NCI-H1694 (cell line): ENCODE measurements around the gene MPDU1.

Source experiments
- DNase-seq: peaks from one replicate; lab custom pipeline; 2025; lab: John Stamatoyannopoulos, UW

MPDU1 gene

DNA sequence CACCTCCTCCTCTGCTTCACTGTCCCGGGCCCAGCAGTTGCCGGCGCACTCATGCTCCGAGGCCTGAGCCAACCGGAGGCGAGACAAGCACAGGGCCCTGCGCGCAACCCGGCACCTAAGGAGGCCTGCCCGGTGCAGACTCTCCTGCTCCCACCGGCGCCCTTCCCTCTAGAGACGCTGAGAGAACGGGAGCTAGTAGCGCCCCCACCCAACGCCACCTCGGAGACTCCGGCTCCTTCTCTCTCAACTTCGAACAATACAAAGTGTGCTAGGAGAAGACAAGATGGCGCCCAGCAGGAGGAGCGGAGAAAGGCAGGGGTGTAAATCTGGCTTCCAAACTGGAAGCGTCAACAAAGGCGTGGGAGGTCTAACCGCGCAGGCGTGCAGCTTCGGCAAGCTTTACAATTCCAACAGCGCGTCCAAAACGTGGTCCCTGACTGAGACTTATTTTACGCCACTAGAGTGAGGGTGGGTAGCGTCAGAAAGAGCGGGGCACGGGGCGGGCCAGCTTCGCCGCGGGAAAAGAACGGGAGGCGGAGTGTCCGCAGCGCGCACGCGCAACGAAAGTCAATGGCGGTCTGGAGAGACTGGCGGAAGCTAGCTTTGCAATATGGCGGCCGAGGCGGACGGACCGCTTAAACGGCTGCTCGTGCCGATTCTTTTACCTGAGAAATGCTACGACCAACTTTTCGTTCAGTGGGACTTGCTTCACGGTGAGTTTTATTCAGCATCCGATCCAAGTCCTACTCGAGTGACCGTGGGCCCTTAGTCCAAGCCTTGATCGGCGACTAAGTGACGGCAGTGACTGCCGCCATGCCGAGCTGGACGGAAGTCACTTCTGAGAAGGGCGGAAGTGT is at the start of gene MPDU1:
TSS of gene MPDU1 (plus strand) at position 600 of the 857 bp plus-strand sequence. CDS start at position 611, 11 bp downstream.
- DNase-seq: peak; percentile 93

DNA sequence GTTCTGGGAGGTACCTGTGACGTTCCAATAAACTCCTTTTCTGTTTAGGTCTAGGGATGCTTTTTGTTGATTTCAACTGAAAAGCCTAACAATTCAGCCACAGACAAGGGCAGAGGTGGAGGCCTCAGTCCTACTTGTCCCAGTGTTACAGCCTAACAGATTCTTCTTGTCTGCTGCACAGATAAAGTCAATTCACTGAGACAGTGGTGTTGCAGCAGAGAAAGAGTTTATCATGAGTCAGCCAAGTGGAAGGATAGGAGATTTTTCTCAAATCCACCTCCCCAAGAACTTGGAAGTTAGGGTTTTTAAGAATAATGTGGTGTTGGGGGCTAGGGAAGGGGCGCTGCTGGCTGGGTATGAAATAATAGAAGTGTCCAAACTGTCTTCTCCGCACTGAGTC is 45.6 kb upstream of the MPDU1 start:
- DNase-seq: no peak

DNA sequence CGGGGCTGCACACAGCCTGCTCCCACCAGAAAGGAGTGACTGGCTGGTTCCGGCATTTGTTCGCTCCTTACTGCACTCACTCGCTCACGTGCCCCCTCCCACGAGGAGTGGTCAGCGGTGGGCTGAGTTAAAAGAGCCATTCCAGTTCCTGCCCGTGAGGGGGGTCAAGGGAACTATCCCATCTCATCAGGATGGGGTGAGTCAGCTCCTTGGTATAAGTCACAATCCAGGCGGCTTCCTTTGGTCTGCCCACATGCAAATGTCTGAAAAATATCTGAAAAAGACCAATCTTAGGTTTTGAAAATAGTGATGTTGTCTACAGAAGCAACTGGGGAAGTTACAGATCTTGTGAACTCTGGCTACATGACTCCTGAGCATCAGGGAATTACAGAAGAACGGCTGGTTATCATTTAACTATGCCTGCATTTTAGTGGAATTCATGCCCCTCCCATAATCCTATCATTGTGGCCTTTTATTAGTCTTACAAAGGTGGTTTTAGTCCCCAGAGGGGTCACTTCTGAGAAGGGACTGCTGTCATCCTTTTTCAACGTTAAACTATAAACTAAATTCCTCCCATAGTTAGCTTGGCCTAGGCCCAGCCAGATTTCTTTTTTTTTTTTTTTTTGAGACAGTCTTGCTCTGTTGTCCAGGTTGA is 44.6 kb upstream of the MPDU1 start:
- no peak for DNase-seq

DNA sequence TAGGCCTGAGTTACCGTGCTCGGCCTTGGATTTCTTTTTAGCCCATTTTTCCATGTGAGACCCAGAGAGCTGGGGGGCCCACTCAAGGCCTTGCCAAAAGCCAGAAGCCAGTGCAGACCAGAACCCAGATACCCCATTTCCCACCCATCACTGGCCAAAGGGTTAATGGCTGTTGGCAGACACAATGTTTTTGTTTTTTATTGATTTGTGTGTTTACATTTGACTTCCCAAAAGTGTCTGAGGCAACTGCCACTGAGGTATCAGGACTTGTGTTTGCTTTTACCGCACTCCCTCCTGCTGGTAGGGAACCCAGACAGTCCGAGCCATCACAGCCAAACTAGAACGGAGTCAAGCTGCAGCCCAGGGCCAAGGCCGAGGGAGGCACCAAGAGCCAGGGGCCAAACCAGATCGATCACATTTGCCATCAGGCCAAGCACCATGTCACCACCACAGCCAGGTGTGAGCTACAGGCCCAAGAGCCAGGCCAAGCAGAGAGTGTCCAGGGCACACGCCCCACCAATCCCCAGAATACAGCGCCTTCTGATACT is 42.5 kb upstream of the MPDU1 start:
- no peak for DNase-seq

DNA sequence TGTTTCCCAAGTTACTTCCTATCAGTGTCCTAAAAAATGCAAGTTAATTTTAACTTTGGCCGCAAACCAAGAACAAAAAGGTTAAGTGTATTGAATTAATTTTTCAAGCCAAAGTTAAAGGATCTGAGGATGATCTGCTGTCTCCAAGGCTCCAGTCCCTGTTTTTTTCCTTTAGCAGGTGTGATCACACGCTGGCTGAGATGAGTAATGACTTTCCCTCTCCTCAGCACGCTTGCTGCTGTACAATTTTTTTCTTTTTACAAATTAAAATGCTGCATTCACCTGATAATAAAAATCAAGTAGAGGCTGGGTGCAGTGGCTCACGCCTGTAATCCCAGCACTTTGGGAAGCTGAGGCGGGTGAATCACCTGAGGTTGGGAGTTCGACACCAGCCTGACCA is 38.7 kb upstream of the MPDU1 start:
- DNase-seq: no peak

DNA sequence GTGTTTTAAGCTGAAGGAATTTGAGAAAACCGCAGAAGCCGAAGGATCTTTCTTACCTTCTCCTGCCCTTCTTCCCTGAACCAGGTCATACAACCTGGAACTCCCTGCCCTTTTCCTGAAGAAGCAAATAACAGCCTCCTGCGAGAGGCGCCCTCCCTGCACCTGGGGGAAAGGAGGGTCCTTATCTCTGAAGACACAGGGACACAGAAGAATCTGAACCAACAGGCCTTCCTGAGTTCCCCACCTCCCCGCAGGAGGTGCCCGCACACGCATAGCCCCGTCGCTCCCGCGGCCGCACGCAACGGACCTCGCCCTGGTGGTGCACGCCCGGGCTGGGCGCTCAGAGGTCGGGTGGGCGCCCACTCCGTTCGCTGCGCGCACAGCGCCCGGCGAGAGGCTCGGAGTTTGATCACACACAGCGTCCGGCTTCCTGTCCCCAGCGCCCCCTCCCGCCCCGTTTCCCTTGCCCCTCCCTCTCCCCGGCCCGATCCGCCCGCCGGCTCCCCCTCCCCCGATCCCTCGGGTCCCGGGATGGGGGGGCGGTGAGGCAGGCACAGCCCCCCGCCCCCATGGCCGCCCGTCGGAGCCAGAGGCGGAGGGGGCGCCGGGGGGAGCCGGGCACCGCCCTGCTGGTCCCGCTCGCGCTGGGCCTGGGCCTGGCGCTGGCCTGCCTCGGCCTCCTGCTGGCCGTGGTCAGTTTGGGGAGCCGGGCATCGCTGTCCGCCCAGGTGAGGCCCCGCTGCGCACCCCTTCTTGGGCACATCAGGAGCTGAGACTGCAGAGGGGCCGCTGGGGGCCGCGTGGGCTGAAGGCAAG is 34.9 kb upstream of the MPDU1 start, which contains the start of gene TNFSF12:
TSS of gene TNFSF12 (plus strand) at position 474 of the 816 bp plus-strand sequence. CDS start at position 570, 96 bp downstream.
- no peak for DNase-seq

DNA sequence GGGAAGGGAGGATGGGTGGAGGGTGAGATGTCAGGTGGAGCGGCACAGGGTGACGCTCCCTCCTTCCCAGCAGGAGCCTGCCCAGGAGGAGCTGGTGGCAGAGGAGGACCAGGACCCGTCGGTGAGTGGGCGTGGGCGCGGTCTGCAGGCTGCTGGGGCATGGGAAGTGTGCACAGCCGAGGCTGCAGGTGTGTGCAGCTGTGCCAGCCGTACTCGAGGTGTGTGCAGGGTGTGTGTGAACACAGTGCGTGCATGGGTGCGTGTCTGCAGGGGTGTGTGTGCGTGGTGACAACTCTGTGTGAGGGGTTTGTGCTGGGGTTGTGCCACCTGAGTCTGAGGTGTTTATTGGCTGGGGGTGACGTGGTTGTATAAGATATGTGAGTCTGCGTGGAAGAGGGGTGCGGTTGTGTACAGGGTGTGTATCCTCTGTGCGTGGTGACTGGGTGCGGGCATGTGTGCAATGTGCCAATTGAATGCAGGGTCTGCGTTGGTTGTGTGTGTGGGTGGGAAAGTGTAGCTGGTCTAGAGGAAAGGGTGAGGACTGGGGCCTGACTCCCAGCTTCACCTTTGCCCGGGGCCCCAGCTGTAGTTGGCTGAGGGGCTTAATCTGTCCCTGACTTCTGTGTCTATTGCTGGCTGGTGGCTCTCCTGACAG is 34.1 kb upstream of the MPDU1 start:
- no peak for DNase-seq

DNA sequence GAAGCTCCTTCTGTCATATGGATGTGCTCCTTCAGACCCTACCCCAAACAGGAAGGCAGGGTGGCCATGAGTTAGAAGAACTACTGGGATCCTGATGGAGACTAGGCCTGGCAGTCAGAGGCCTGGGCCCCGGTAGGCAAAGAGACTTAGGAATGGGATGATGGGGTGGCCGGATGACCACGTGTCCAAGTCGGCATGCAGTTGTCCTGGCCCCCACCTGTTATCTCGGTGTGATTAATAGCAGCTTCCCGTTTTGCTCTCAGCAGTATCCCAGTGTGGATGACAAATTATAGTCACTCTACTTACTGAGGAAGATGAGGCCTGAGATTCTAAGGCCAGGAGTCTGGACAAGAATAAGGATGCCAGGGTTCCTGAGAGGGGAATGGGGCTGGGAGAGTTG is 33.3 kb upstream of the MPDU1 start:
- DNase-seq: no peak

DNA sequence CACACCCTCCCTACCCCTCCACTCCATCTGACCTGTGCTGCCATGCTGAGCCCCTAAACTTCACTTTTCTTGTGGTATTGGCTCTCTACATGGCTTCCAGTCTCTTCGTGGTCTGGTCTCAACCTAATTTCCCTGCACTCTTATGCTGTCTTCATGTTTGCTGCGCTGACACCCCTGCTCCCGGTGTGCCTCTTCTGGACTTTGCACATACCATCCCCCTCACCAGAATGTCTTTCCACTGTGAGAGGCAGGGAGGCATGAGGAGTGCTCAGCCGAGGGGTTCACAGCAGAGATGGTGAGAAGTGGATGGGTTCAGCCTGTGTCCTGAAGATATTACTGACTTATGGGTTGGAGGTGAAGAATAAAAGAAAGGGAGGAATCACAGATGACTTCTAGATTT is 32.3 kb upstream of the MPDU1 start:
- DNase-seq: no peak

DNA sequence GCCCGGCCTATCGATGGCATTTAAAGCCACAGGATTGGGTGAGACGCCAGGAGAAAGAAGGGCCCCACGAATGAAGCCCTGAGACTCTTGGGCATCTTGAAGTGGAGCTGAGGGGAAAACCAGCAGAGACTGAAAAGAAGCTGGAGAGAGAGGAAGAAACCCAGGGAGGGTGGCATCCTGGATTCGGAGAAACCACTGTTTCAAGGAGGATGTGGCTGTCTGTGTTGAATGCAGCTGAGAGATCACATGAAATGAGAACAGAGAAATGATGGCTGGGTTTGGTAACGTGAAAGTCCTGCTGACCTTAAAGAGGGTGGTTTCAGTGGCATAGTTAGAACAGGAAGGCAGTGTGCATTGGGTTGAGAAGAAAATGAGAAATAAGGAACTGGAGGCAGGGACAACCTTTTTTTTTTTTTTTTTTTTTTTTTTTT is 31.0 kb upstream of the MPDU1 start:
- no peak for DNase-seq

DNA sequence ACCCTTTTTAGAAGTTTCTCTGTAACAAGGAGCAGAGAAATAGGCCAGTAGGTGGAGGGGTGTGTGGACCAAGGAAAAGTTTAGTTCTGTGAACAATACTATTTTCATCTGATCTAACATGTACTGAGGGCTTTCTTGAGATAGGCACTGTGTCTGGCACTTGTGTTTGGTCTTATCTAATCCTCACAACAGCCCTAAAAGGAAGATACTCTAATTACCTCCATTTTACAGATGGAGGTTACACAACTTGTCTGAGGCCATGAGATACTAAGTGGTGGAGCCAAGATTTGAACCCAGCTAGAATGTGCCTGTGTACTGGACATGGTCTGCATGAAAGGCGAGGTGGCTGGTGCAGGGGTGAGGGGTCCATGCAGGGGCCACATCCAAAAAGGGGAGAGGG is 30.3 kb upstream of the MPDU1 start:
- no peak for DNase-seq

DNA sequence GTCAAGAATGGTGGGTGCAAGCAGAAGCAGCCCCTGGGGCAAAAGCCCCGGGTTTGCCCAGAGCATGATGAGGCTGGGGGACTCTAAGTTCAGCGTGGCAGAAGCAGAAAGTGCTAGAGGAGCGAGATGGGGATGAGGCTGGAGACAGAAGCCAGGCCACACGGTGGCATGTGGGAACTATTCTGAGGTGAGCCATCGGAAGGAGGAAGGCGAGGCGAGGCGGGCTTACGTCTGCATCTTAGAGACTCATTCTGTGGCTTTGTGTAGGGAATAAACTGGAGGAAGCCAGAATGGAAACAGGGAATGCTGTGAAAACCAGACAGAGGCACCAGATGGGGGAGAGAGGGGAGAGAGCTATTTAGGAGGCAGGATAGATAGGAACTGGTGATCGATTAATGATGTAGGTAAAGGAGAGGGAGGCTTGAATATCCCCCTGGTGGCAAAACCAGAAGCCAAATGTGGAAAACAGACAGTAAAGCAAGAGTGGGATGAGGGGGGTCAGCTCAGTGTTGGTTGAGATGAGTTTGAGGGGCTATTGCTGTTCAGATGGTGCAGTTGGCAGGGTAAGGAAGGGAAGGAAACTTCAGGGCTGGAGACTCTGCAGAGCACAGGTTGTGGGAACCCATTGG is 28.2 kb upstream of the MPDU1 start:
- no peak for DNase-seq

DNA sequence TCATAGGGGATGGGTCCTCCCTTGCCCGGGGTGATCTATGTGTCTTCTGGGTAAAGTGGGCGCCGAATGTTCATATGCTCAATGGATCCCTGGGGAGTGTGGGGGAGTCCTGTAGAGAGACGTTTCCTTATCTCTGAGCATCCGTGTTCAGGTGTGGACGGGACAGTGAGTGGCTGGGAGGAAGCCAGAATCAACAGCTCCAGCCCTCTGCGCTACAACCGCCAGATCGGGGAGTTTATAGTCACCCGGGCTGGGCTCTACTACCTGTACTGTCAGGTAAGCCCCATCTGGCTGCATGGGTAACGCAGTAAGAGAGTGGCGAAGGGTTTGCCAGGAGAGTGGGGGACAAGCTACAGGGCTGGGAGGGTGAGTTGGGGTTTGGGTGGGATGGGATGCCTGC is 27.0 kb upstream of the MPDU1 start:
- no peak for DNase-seq

DNA sequence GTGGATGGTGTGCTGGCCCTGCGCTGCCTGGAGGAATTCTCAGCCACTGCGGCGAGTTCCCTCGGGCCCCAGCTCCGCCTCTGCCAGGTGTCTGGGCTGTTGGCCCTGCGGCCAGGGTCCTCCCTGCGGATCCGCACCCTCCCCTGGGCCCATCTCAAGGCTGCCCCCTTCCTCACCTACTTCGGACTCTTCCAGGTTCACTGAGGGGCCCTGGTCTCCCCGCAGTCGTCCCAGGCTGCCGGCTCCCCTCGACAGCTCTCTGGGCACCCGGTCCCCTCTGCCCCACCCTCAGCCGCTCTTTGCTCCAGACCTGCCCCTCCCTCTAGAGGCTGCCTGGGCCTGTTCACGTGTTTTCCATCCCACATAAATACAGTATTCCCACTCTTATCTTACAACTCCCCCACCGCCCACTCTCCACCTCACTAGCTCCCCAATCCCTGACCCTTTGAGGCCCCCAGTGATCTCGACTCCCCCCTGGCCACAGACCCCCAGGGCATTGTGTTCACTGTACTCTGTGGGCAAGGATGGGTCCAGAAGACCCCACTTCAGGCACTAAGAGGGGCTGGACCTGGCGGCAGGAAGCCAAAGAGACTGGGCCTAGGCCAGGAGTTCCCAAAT is 26.4 kb upstream of the MPDU1 start:
- no peak for DNase-seq

DNA sequence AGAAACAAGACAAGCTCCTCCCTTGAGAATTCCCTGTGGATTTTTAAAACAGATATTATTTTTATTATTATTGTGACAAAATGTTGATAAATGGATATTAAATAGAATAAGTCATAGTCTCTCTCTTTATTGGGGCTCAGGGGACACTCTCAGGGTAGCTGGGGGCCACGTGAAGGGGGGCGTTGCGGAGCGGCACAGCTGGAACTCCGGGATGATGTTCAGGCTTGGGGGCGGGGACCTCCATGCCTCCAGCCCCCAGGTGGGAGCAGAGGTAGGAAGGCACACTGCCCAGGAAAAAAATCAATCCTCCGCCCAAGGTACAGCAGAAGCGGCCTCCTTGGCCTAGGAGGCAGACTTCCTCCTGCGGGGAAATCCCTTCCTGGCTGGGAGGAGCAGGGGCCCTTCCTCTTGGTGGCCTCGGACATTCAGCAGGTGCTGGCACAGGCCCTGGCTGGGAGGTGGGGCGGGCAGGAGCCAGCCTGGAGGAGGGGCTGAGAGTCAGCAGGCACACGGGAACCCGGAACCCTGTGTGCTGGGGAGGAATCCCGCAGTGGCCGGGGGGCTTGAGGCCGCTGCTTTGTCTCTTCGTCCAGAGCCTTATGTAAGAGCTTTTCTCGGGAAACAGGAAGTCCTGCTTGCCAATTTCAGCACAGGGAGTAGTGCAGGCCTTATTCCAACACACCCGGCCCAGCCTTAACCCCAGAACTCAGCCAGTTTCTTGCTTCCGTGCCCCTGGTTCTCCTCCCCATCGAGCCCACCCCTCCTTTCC is 25.7 kb upstream of the MPDU1 start:
- DNase-seq: no peak

DNA sequence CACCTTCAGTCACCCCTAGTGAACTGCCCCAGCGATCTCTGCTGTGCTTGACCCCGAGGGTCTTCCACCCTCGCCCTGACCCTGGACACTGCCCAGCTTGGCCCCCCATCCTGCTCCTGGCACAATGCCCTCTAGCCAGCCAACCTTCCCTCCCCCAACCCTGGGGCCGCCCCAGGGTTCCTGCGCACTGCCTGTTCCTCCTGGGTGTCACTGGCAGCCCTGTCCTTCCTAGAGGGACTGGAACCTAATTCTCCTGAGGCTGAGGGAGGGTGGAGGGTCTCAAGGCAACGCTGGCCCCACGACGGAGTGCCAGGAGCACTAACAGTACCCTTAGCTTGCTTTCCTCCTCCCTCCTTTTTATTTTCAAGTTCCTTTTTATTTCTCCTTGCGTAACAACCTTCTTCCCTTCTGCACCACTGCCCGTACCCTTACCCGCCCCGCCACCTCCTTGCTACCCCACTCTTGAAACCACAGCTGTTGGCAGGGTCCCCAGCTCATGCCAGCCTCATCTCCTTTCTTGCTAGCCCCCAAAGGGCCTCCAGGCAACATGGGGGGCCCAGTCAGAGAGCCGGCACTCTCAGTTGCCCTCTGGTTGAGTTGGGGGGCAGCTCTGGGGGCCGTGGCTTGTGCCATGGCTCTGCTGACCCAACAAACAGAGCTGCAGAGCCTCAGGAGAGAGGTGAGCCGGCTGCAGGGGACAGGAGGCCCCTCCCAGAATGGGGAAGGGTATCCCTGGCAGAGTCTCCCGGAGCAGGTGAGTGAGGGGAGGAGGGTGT is 24.9 kb upstream of the MPDU1 start, which contains the start of gene TNFSF13:
TSS of gene TNFSF13 (plus strand) at position 207 of the 776 bp plus-strand sequence. CDS start at position 497, 290 bp downstream.
- DNase-seq: no peak

DNA sequence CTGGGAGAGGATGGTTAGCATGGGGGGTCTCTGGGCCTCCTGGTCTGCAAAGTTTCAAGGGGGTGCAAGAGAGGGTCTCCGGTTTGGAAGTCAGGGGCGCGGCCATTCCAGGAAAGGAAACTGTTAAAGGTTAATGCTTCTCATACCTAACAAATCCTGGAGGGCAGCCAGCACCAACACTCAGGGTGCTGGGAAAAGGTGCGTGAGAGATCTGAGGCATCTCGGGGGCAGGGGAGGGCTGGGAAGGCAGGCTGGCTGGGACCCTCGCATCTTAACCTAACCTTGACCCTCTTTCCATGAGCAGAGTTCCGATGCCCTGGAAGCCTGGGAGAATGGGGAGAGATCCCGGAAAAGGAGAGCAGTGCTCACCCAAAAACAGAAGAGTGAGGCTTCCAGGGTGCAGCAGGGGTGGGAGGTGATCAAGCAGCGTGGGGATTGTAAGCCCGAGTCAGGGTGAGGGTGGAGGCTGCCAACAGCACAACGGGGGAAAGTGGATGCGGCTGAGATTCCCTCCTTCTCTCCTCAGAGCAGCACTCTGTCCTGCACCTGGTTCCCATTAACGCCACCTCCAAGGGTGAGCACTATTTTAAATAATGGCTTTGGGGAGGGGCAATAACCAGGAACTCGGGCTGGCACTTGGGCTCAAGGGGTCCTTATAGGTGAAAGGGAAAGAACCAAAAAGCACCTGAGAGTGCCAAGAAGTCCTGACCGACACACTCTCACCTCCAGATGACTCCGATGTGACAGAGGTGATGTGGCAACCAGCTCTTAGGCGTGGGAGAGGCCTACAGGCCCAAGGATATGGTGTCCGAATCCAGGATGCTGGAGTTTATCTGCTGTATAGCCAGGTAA is 24.1 kb upstream of the MPDU1 start:
- no peak for DNase-seq
